A549 (cell line): ENCODE data around the gene CIAO2A. TPM values are rescaled to one million over a fixed set of nuclear protein-coding genes. Genes with fewer than 3 reads are reported as not detected.
A peak's percentile ranks its signal among the peaks of the same experiment; 100 is the strongest.

Experiments
- ATAC-seq, 2 experiments: fragments of 200-7000 bp in 1 of 2; fragments of >200 bp in 1 of 2; cut with Nextera tagmentation in 1 of 2; cut with Tn5 transposase in 1 of 2; 3 replicates each; pipeline versions ENCODE4 v1.8.0 to v1.9.1; 2018 to 2020; ENCODE audit warnings: mild to moderate bottlenecking in 1 of 2, moderate library complexity in 1 of 2
- CTCF ChIA-PET: fragments of 300-600 bp; sonication (Branson Sonifier 250); formaldehyde crosslinking; extraction: SDS; loops from one replicate; lab custom pipeline; 2021; ENCODE audit warnings: antibody characterized with exemption, inconsistent platforms; lab: Yijun Ruan, JAX
- POLR2A ChIA-PET: fragments of 350-600 bp; formaldehyde crosslinking; extraction: SDS; loops from one replicate; lab custom pipeline; 2021; ENCODE audit warnings: antibody characterized with exemption, inconsistent platforms; lab: Yijun Ruan, JAX
- DNase-seq, 2 experiments: peaks; one replicate each; pipeline versions ENCODE4 v3.0.0 to v3.0.0-alpha.2; 2011 to 2016; ENCODE audit warnings: low read depth in 1 of 2, low spot score in 1 of 2
- FAIRE-seq: peaks from 2 replicates; lab custom pipeline; 2011; peaks lifted over from hg19 to GRCh38; lab: Jason Lieb, UNC
- H3K27ac ChIP-seq, 2 experiments: fragments of >200 bp; sonication (Bioruptor Twin); formaldehyde crosslinking; 3 replicates each; pipeline ENCODE4 v1.5.1; 2016 to 2017
- H3K4me1 ChIP-seq: fragments of >200 bp; sonication (Bioruptor Twin); formaldehyde crosslinking; 3 replicates; pipeline ENCODE4 v1.6.1; 2016
- H3K4me2 ChIP-seq: fragments of >200 bp; sonication (Bioruptor Twin); formaldehyde crosslinking; 3 replicates; pipeline ENCODE4 v1.6.1; 2016
- H3K4me3 ChIP-seq: fragments of >200 bp; sonication (Bioruptor Twin); formaldehyde crosslinking; 3 replicates; pipeline ENCODE4 v1.5.1; 2016
- H3K9me3 ChIP-seq: fragments of >200 bp; sonication (Bioruptor Twin); formaldehyde crosslinking; 3 replicates; pipeline ENCODE4 v1.6.1; 2016
- BHLHE40 ChIP-seq: IDR thresholded peaks from 2 replicates; pipeline ENCODE4 v1.6.1; 2012; ENCODE audit warnings: low read depth, low read length, inconsistent platforms
- CHD2 ChIP-seq: fragments of 150-350 bp; IDR thresholded peaks from 2 replicates; pipeline ENCODE4 v1.6.1; 2014; ENCODE audit warnings: low read length; ENCODE audit not compliant: partially characterized antibody
- CTCF ChIP-seq: fragments of >200 bp; sonication (Bioruptor Twin); formaldehyde crosslinking; IDR thresholded peaks from 3 replicates; pipeline ENCODE4 v1.5.1; 2016
- E2F6 ChIP-seq: IDR thresholded peaks from 2 replicates; pipeline ENCODE4 v1.6.1; 2012; ENCODE audit warnings: low read depth, borderline replicate concordance
- FOSL2 ChIP-seq, 2 experiments: fragments of 450-650 bp in 1 of 2; fragments of >200 bp in 1 of 2; sonication (Bioruptor Twin) in 1 of 2; formaldehyde crosslinking; IDR thresholded peaks; 2 replicates each; pipeline versions ENCODE4 v1.5.0 to v1.6.1; 2016 to 2020; ENCODE audit warnings: mild to moderate bottlenecking in 1 of 2, moderate library complexity in 1 of 2
- HOXB13 ChIP-seq: fragments of 250-450 bp; sonication (Bioruptor Pico); IDR thresholded peaks from 2 replicates; pipeline ENCODE4 v1.5.0; 2020; ENCODE audit warnings: low read depth, mild to moderate bottlenecking, moderate library complexity
- KDM5A ChIP-seq: fragments of 200-600 bp; sonication (generic); IDR thresholded peaks from 2 replicates; pipeline ENCODE4 v1.6.1; 2016; ENCODE audit warnings: antibody characterized with exemption, mild to moderate bottlenecking
- MAX ChIP-seq: IDR thresholded peaks from 2 replicates; pipeline ENCODE4 v1.6.1; 2012
- NR3C1 ChIP-seq: fragments of >200 bp; sonication (Bioruptor Twin); formaldehyde crosslinking; IDR thresholded peaks from 3 replicates; pipeline ENCODE4 v1.6.1; 2017
- PHF8 ChIP-seq: fragments of 200-600 bp; sonication (generic); IDR thresholded peaks from 2 replicates; pipeline ENCODE4 v1.6.1; 2016; ENCODE audit warnings: low read depth, mild to moderate bottlenecking, antibody characterized with exemption, moderate library complexity, borderline replicate concordance
- POLR2A ChIP-seq: IDR thresholded peaks from 2 replicates; pipeline ENCODE4 v1.6.1; 2012; ENCODE audit warnings: mild to moderate bottlenecking, low read length
- RAD21 ChIP-seq, 2 experiments: fragments of >200 bp in 1 of 2; sonication (Bioruptor Twin) in 1 of 2; formaldehyde crosslinking in 1 of 2; IDR thresholded peaks in 1 of 2; conservative IDR thresholded peaks in 1 of 2; 2 replicates in 1 of 2; 3 replicates in 1 of 2; pipeline ENCODE4 v1.6.1; 2012 to 2018; ENCODE audit warnings: inconsistent platforms in 1 of 2
- RARB ChIP-seq: fragments of 250-450 bp; sonication (Bioruptor Pico); IDR thresholded peaks from 2 replicates; pipeline ENCODE4 v1.8.0; 2021; ENCODE audit warnings: mild to moderate bottlenecking, moderate library complexity
- RNF2 ChIP-seq: fragments of 200-600 bp; sonication (generic); IDR thresholded peaks from 2 replicates; pipeline ENCODE4 v1.6.1; 2016; ENCODE audit warnings: low read depth, mild to moderate bottlenecking, antibody characterized with exemption, moderate library complexity, borderline replicate concordance
- SMC3 ChIP-seq: fragments of >200 bp; sonication (Bioruptor Twin); formaldehyde crosslinking; IDR thresholded peaks from 3 replicates; pipeline ENCODE4 v1.6.1; 2018; ENCODE audit warnings: inconsistent platforms
- TFCP2L1 ChIP-seq: fragments of 250-450 bp; sonication (Bioruptor Pico); IDR thresholded peaks from 2 replicates; pipeline ENCODE4 v1.5.0; 2021; ENCODE audit warnings: mild to moderate bottlenecking
- USF2 ChIP-seq: fragments of 450-650 bp; IDR thresholded peaks from 2 replicates; pipeline ENCODE4 v1.6.1; 2014; ENCODE audit warnings: antibody characterized with exemption
- ZSCAN20 ChIP-seq: fragments of 250-450 bp; sonication (Bioruptor Pico); IDR thresholded peaks from 2 replicates; pipeline ENCODE4 v1.8.0; 2022; ENCODE audit warnings: mild to moderate bottlenecking, moderate library complexity
- WGBS: methylation state at CpG from one replicate; pipeline ENCODE4 v1.1.6; 2017; ENCODE audit errors: missing lambda C conversion rate; 5-methylcytosine and 5-hydroxymethylcytosine counted together
- polyA plus RNA-seq, 4 experiments: library from polyadenylated mRNA; depleted of rRNA in 3 of 4; stranded (reverse); fragments of >200 nt; fragmentation: RNase III in 1 of 4; extraction: RNeasy Plus Mini Kit Qiagen cat#74134 plus additional on column Dnase treatment in 1 of 4; gene quantifications; 2 replicates in 3 of 4; 3 replicates in 1 of 4; pipeline ENCODE4 v1.2.3, GENCODE V29; 2011 to 2017

The CIAO2A gene
- polyA plus RNA-seq, 2 of the 4 experiments (the other 2 are of a cell fraction) = 156 to 231 TPM

GRCh38 chr15:64067564-64068030, 26.0 kb downstream of the CIAO2A start:
- Histone ChIP-seq H3K4me3 (no peak overlapping the region), H3K9me3 (no peaks in the 10 kb centered on the region), H3K4me1 (peaks cover 24% of the 10 kb centered on the region), H3K27ac (peak overlapping the region in 1 of 2 experiments; percentile 44; a peak in 2 of 6 replicates), H3K4me2 (peak overlapping the region; percentile 46; the same call in 2 of the 3 replicates)
- DNase-seq (peak; percentile 61 to 80), FAIRE-seq (no peak), ATAC-seq (peak; percentile 77 to 88)
- ChIA-PET CTCF (interaction anchor here (0.6 to 11.4 kb wide), 115 partner anchors 11 to 1019 kb away, joined by 3 to 173 read pairs (median 4); partner anchors contain the start of genes CIAO2A, DAPK2 and SNX1), POLR2A (interaction anchor here (1.0 kb wide), 1 partner anchor 315 kb away, joined by 3 read pairs; no protein-coding TSS in a partner anchor)
- TF ChIP-seq BHLHE40 (no peak), CTCF (peak; percentile 93), RAD21 (conservative IDR thresholded peaks at IDR 0.05 in 1 of 2, IDR thresholded peaks at IDR 0.05 in 1 of 2) (peak; percentile 97 to 98), HOXB13 (CRISPR knock-in tag) (no peak), SMC3 (peak; percentile 95), POLR2A (no peak), USF2 (no peak), KDM5A (no peak)
- WGBS = 26% methylated on average over 11 of the region's 11 CpGs

- ATAC-seq = no peak
Observed at GRCh38 chr15:64066451-64066850, 27.2 kb downstream of the CIAO2A start.

GRCh38 chr15:64060716-64061115, 32.9 kb downstream of the CIAO2A start:
- TF ChIP-seq BHLHE40 = no peak
- TF ChIP-seq USF2 = no peak
- no peak for TF ChIP-seq TFCP2L1 (CRISPR knock-in tag)
- TF ChIP-seq PHF8 = no peak
- no peak for TF ChIP-seq RNF2
- TF ChIP-seq POLR2A = no peak
- TF ChIP-seq CHD2 = no peak
- TF ChIP-seq ZSCAN20 (CRISPR knock-in tag) = no peak
- no peak for TF ChIP-seq MAX
- no peak for TF ChIP-seq RARB (CRISPR knock-in tag)
- TF ChIP-seq RAD21 (conservative IDR thresholded peaks at IDR 0.05 in 1 of 2, IDR thresholded peaks at IDR 0.05 in 1 of 2) = no peak
- TF ChIP-seq NR3C1 = no peak
- H3K4me1 ChIP-seq = no peaks in the 10 kb centered on the region
- no peak overlapping the region for H3K4me2 ChIP-seq
- H3K9me3 ChIP-seq = no peaks in the 10 kb centered on the region
- ATAC-seq (no peak), FAIRE-seq (no peak), DNase-seq (no peak)
- no peak overlapping the region for H3K27ac ChIP-seq
- ChIA-PET CTCF (interaction anchor here (1.4 to 11.4 kb wide), 4 partner anchors 14 to 451 kb away, joined by 3 to 166 read pairs (median 18); partner anchors contain the start of gene DAPK2), POLR2A (no interaction called here)
- H3K4me3 ChIP-seq = no peak overlapping the region
- WGBS = 93% methylated on average over 25 of the region's 29 CpGs

More at GRCh38 chr15:64066451-64066850, 27.2 kb downstream of the CIAO2A start:
- FAIRE-seq (no peak), DNase-seq (no peak)
- no peak overlapping the region for H3K4me3 ChIP-seq
- peaks cover 13% of the 10 kb centered on the region for H3K4me1 ChIP-seq
- ChIA-PET POLR2A (no interaction called here), CTCF (interaction anchor here (0.6 to 11.4 kb wide), 20 partner anchors 12 to 777 kb away, joined by 3 to 173 read pairs (median 8); partner anchors contain the start of genes CIAO2A and DAPK2)
- H3K9me3 ChIP-seq = no peaks in the 10 kb centered on the region
- H3K27ac ChIP-seq = no peak overlapping the region
- no peak overlapping the region for H3K4me2 ChIP-seq
- TF ChIP-seq E2F6 (no peak), FOSL2 (IDR thresholded peaks at IDR 0.05) (no peak), FOSL2 (CRISPR knock-in tag; IDR thresholded peaks at IDR 0.05) (peak; percentile 49)
- 15% methylated on average over 1 of the region's 1 CpG for WGBS
